HG03280 (cell line): Measurements from ENCODE around the gene SBNO2.

Experiments
- ATAC-seq: cut with Tn5 transposase; IDR thresholded peaks from one replicate; pipeline ENCODE4 v1.9.1; 2021; ENCODE audit warnings: mild to moderate bottlenecking, moderate library complexity; ENCODE audit not compliant: unreplicated experiment

The SBNO2 gene

DNA sequence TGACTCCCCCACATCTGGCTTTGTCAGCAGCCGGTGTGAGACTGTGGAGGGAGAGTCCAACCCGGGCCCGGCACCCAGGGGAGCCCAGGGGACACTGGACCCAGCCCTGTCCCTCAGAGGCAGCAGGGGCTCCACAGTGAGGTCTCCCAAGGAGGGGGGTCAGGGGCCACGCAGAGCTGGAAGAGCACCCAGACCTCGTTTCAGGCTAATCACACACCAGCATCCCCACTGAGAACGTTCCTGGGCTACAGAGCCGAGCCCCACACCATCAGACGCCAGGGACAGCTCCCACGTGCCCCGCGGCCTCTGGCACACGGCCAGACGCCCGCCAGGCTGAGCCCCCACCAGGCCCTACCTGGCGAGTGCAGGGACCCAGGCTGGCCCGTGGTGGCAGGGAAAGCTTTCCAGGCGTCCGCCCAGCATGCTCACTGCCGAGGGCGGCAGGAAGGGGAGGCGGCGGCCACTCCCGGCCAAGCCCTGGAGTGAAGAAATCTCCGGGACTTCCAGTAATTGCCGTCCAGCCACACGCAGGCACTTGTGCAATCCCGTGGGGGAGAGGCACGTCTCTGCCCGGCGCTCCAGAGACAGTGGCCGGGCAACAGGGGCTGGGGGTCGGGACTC lies 19.2 kb downstream of the SBNO2 start:
- no peak for ATAC-seq

DNA sequence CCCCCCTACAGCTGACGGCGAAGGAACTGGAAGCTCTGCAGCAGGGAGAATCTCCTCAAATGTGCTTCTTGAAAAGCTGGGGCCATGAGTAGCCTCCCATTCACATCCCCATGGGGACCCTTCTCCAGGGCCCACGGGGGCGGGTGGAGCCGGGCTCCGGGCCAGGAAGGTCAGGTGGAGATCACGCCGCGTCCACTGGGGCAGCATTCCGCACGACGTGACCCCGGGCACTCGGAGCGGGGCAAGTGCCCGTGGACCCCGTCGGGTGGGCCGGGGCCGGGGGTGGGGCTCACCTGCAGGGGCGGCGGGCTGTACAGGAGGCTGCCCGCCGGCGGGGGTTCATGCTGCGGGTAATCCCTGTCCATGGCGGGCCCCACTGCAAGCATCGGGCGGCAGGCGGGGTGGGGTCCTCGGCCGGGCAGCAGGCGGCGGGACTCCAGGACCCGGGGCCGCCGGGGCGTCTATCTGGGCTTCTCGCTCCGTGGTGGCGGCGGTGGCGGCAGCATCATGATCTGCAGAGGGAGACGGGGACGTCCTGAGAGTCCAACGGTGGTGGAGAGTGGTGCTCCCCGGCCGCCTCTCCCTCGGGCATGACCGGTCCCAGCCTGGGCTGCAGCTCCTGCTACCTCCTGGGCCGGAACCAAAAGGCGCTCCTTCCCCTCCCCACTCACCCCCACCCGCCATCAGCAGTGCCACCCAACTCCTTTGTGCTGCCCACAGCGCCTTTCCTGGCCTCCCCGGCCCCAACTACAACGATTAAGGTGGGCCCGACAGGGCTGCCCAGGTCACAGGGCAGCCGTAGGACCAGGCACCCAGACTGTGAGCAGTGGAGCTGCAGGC lies 20.0 kb downstream of the SBNO2 start:
- no peak for ATAC-seq

DNA sequence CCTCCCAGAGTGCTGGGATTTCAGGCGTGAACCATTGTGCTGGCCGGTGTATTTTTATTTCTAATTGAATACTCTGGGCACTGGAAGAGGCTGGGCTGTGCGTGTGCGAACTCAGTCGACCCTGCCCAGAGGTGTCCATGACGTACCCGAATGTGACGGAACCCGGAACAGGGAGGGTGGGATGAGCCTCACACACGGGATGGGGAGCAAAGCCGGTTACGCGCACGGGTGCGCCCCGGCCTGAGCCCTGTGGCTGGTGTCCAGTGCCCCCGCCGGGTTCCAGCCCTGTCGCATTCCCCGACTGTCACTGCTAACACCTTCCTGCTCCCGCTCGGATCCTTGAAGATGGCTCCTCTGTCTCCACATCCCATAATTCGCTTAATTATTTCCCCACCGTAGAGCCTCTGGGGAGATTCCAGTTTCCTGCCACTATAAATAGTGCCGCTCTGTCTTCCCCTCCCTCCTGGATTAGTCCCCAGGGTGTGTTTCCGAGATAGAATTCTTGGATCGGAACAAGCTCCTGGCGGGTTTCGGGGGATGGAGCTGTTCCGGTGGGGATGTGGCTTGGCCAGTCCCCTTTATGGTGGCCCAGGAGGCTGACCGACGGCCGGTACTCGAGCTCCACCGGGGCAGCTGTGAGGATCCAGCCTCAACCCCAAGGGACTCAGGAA lies 22.0 kb downstream of the SBNO2 start:
- ATAC-seq = no peak

DNA sequence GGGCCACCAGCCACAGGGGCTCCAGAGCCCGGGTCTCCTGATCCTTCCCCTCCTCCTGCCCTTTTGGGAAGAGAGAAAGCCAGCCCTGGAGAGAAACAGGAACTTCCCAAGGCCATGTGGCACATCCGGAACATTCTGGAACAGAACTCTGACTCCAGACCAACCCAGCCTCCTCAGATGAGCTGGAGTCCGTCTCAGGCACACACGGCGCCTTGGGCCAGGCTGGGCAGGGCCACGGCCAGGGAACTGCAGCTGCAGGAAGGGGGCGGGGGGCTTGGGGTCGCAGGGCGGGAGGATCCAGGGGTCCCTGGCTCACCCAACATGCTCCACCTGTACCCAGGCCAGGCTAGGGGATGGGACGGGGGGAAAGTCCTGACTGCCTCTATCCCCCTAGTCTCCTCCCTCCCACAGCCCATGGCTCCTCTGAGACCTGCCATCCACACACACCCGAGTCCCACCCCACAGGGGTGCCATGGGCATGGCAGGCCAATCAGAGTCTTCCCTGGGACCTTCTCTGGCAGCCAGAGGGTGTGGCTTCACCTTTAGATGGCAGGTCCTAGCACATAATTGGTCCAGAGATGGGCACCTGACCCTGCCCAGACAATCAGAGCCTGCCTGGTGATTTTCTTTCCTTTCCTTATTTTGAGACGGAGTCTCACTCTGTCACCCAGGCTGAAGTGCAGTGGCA lies 22.9 kb downstream of the SBNO2 start:
- ATAC-seq = no peak

DNA sequence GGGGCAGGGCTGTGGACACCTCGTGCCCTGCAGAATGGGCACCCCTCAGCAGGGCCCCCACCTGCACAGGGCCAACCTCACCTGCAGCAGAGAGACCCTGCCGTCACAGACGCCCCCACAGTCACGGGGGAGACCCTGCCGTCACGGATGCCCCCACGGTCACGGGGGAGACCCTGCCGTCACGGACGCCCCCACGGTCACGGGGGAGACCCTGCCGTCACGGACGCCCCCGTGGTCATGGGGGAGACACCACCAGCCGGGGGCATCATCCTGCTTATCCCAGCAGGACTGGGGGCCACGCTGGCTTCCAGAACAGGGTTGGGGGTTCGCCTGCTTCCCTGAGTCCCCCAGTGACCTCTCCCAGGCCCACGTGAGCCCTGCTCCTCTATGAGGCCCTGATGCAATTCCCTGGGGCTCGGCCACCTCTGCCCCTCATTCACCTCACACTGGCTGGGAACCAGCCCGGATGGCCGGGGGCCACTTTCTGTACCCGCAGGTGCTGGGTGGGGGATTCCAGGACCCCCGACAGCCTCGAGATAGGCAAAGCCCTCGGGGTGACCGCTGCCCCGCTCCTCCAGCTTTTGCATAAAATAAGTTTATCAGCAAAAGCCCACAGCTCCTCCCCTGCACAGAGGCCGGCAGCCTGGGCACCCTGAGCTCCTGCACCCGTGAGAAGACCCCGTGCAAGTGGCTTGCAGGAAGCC lies 23.6 kb downstream of the SBNO2 start:
- ATAC-seq = no peak

DNA sequence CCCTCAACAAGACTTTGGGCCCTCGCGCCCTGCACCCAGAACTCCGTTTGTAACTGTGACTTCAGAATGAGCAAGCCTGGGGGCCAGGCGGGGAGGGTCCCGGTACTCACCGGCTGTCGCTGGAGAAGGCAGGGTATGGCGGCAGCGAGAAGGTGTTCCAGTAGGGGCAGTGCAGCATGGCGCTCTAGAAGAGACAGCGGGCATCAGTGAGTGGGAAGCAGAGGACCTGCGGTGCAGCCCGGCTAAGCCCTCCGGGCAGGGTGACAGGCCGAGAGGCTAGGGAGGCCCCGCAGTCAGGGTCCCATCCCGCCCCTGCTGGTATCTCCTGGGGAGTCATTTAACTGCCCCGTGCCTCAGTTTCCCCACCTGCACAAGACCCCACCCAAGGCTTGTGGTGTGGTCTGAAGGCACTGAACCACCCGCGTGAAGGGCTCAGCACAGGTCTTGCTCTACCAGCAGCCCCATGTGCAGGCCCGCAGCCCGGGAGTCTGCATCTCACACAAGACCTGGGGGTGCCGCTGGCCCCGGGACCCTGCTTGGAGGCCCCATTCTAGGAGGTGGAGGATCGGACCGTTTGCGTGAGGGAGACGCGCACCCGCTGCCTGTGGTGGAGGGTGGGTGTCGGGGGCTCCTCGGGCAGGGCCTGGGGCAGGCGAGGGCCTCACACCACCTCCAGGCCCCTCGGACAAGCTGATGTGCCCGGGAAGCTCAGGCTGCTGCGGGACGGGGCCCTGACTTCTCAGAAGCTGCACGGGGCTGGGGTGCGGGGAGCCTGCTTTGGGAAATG lies 24.6 kb downstream of the SBNO2 start:
- ATAC-seq = no peak

DNA sequence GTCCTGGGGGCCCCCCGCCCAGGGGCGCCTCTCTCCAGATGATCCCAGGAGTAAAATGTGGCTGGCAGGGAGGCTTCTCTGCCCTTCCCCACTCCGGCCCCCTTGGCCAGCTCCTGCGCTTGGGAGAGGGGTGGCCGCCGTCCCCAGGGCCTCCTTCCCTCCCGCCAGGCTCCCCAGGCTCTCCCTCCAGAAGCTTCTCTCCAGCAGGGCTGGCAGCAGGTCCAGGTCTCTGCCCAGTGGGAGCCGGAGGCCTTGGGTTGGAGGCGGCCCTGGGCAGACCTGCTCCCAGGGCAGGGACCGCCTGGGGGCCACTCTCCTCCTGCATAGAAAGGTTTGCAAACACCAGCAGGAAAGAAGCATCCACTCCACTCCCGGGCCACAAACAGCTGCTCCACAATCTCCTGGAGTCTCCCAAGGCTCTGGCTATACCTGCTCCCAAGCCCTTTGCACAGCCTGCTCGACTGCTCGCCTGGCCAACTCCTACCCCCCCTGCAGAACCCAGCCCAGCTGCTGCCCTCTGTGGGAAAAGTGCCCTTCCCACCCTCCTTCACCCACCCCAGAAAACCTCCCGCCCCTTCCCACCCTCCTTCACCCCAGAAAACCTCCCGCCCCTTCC lies 26.0 kb downstream of the SBNO2 start:
- ATAC-seq = no peak

DNA sequence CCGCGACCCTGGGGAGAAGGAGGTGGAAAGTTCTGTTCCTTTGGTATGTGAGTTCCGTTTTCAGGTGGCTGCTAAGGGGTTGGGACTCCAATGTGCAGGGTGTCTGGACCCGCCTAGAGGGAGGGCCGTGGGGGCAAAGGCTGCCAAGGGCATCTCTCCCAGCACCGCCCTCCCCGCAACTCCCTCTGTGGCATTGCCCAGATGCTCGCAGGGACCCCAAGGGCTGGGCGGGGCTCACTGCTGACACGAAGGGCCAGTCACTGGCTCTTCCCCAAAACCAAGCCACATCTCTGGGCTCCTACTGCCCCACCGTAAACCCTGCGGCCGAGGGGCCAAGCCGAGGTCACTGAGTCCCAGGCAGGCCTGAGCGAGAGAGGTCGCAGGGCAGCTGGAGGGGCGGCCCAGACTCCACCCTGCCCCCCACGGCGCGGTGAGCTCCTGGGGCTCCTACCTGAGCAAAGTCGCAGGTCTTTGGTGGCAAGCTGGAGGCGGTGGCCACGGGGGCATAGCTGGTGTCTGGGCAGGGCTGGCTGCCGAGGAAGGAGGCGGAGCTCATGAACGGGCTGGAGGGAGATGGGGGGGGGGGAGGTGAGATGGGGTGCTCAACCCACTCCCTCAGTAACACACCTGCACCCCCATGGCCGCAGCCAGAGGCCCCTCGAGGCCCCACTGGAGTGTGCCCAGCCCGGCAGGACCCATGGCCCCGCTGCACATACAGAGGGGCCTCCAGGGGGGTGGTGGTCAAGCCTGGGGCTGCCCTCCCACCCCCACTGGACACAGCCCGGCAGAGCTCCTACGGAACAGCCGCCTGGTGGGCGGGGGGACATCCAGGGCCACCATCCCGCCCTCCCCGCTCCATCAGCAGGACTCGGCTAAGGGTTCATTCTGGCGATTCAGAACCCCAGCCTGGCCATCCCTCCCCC lies 26.9 kb downstream of the SBNO2 start:
- ATAC-seq = no peak

DNA sequence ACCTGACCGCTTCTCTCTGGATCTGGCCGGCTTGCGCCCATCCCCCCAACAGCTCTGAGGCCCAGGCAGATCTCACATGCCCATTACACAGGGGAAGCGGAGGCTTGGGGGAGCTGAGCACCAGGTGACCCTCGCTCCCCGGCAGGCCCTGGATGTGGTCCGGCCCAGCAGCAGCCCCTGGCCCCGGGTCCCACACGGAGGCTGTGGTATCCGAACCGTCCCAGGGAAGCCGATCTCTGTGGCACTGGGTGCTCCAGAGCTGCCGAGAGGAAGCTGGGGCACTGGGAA lies 27.7 kb downstream of the SBNO2 start:
- no peak for ATAC-seq

DNA sequence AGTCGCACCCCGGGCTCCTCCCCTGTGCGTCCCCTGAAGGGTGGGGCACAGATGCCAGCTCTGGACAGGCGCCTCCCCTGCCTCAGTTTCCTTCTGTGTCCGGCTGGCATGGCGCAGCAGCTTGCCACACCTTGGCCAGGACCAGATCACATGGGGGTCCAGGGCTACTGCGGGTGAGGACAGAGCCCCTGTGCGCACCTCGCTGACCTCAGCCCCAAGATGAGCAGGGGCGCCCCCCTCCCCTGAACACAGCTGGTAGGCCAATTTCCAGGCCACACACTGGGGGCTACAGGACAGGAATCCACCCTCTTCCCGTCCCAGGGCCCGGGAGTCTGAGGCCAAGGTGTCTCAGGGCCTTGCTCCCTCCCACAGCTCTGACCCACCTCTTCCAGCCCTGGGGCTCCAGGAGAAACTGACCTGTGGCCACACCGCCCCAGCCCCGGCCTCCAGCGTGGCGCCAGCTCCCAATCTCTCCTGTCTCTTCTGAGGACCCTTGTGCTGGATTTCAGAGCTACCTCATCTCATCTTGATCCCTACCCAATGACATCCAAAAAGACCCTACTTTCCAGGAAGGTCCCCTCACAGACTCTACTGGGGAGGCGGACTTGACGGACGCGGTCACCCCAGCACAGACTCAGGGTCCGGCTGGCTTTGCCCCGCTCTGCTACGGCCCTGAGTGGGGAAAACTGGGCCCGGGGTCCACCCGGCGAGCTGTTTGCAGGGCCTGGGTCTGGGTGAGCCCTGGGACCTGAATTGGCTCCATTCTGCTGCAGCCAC lies 28.2 kb downstream of the SBNO2 start:
- ATAC-seq = no peak

DNA sequence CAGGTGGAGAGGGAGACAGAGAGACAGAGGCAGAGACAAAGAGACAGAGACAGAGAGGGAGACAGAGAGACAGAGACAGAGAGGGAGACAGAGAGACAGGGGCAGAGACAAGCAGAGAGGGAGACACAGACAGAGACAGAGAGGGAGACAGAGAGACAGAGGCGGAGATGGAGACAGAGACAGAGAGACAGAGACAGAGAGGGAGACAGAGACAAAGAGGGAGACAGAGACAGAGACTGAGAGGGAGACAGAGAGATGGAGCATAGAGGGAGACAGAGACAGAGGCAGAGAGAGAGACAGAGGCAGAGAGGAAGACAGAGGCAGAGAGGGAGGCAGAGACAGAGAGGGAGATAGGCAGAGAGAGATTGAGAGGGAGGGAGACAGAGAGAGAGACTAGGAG lies 29.3 kb downstream of the SBNO2 start:
- no peak for ATAC-seq

DNA sequence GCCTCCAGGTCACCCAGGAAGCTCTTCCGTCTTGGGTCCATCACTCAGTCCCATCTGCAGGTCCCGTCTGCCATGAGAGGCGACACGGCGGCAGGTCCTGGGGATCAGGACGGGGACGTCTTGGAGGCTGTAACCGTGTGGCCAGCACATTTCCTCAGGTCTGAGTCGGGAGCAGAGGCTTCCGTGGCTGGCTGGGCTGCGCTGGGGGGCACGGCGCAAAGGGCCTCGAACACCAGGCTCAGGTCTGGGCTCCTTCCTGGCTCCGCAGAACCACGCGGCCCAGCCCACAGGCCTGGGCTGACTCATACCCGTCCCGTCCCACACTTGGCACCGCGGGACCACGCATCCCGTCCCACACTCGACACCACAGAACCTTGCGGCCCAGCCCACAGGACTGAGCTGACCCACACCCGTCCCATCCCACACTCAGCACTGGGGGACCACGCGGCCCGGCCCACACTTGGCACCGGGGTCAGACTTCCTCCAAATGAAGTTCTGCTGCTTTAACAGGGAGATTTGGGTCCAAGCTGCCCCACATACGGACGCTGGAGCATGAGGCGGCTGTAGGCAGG lies 30.2 kb downstream of the SBNO2 start:
- no peak for ATAC-seq

DNA sequence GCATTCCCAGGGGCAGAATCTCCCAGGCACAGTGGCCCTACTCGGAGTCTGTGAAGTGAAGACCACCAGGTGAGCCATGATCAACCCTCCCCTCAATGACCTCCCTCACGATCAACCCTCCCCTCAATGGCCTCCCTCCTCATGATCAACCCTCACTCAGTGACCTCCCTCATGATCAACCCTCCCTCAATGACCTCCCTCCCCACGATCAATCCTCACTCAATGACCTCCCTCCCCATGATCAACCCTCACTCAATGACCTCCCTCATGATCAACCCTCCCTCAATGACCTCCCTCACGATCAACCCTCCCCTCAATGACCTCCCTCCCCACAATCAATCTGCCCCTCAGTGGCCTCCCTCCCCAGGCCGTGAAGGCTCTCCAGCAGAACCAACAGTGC lies 32.1 kb downstream of the SBNO2 start:
- no peak for ATAC-seq

DNA sequence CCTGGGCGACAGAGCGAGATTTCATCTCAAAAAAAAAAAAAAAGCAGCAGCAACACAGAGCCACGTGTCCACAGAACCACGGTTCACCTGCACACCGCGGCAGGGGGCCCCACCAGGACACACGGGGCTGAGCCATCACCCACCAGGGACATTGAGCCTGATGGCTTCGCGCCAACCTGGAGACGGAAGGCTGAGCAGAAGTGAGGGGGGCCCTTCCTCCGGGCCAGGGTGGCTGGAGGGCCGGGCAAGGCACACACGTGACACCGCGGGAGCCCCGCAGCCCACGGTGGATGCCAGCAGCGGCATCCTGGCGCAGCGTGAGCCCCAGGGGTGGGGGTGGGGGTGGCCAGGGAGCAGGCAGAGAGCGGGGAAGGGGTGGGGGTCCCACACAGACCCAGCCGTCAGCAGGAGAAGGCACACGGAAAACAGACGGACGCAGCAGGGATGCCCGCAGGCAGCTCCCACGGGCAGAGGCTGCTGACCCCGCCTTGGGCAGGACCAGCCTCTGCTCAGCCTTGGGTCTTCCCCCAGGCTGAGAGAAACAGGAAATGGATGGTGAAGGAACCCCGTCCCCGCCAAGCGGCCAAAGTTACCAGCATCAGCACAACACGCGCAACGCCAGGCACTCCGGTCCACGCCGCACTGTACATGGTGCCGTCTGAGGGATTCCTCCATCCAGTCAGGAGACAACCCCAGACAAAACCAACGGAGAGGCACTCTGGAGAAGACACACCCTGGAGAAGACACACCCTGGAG lies 33.6 kb downstream of the SBNO2 start:
- ATAC-seq = no peak

DNA sequence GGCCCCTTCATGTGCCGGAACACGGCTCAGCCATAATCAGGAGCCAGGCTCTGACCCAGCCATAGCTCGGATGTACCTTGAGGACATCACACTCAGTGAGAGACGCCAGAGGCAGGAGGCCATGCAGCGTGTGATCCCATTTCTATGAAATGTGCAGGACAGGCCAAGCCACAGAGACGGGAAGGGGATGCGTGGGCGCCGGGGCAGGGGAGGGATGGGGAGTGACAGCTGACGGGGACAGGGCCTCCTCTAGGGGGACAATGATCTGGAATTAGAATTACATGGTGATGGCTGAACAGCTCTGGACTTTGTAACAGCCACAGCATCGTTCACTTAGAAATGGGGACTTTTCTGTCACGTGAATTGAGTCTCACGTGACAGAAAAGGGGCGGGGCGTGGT lies 34.9 kb downstream of the SBNO2 start:
- ATAC-seq = no peak

DNA sequence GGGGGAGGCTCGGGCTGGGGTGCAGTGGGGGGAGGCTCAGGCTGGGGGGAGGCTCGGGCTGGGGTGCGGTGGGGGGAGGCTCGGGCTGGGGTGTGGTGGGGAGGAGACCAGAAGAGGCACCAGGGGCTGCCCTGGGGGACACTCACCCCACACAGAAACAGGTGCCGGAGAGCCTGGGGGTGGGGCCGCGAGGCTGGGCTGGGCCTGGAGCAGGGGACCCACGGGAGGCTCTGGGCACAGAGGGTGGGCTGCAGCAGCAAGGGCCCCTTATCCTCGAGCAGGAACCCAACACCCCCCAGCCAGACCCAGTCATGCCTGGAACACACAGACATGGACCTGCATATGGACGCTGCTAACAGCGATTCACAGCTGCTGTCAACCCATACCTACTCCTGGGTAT lies 35.9 kb downstream of the SBNO2 start:
- ATAC-seq = no peak
